K562 (cell line): ENCODE measurements around the gene LAG3.

Source experiments
- ELF1 ChIP-seq: fragments of 200-800 bp; sonication (Bioruptor generic); IDR thresholded peaks from 2 replicates; pipeline ENCODE4 v1.6.1; 2016; ENCODE audit warnings: missing genetic modification characterization, missing compliant biosample characterization
- GABPA ChIP-seq: fragments of 200-800 bp; sonication (Bioruptor generic); conservative IDR thresholded peaks from 2 replicates; pipeline ENCODE4 v1.6.1; 2016; ENCODE audit warnings: low read depth, missing genetic modification characterization, missing compliant biosample characterization
- KAT2B ChIP-seq: IDR thresholded peaks from one replicate; pipeline ENCODE4 v1.6.1; 2012; ENCODE audit warnings: low read depth, mild to moderate bottlenecking, control low read depth, inconsistent platforms, low read length, moderate library complexity
- PRPF4 ChIP-seq: fragments of 200-400 bp; formaldehyde crosslinking; IDR thresholded peaks from one replicate; pipeline ENCODE4 v1.6.1; 2017; ENCODE audit warnings: low read length, low read depth, mild to moderate bottlenecking; ENCODE audit not compliant: insufficient read depth, poor library complexity, severe bottlenecking

DNA sequence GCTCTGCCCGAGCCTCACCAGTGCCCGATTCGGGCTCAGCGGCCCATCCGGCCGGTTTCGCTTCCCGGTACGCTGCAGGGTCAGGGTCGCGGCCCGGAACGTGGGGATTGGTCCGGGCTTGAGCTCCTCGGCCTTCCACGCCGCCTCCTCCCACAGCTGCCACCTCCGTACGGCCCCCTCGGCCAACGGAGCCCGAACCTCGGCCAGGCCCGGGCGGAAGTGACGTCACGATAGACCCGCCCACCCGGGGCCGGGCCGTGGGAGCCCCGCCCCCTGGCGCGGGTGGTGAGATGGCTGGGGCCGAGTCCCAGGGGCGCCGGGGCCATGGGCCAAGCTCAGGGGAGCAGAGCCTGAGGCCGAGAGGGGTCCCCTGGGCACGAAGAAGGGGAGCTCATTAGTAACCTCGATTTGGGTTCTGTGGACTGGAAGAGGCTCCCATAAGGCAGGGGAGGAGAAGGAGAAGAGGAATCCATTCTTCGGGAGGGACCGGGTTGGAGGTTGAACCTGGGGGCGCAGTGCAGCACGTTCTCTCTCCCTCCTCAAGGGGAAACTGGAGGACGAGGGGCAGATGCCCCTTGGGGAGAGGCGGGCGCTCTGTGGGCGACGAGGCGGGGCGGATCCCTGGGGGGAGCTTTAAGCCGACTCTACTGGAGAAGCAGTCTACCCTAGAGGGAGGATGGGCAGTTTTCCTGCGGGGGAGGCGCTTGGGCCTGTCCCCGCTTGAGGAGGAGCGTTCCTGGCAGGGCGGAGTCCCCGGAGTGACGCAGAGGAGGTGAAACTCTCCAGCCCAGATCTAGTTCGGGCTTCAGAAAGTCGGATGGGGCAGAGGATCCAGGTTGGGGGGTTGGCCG lies 19.2 kb upstream of the LAG3 start, which contains the start of gene MLF2:
- TF ChIP-seq GABPA (peak; percentile 93), PRPF4 (no peak), ELF1 (tag) (no peak), KAT2B (no peak)
